Stimulated activated CD4-positive, alpha-beta T cell treated with anti-CD3 and anti-CD28 coated beads, Interleukin-1b, Interleukin-23, amount 100 ng/mL, for 4 hours (primary cell): ENCODE results near the gene PROK1.
"Not testable (repeated sequence)": the region's sequence is repeated elsewhere in the genome, so short reads cannot be mapped to it uniquely, and the experiment has no call there.

ENCODE experiments used
- DNase-seq, 2 donors: peaks; one replicate each; pipeline ENCODE4 v3.0.0-alpha.2; 2020; ENCODE audit warnings: low read depth in 2 of 2

PROK1 gene, protein sequence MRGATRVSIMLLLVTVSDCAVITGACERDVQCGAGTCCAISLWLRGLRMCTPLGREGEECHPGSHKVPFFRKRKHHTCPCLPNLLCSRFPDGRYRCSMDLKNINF

DNA sequence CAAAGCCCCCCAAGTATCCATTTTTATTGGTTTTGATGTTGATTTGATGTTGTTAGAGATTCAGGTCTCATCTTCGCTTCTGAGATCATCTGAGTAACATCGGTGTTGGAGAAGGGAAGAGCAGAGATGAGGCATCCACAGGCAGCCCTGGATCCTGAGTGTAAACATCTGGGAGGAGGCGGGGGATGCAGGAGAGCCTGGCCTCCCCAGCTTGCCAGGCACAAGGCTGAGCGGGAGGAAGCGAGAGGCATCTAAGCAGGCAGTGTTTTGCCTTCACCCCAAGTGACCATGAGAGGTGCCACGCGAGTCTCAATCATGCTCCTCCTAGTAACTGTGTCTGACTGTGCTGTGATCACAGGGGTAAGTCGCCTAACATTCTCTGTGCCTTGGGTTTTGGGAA, at the start of gene PROK1:
PROK1 (plus strand) TSS at position 221 of the 400 bp plus-strand sequence; CDS start at position 289, 68 bp downstream.
- DNase-seq: no peak

DNA sequence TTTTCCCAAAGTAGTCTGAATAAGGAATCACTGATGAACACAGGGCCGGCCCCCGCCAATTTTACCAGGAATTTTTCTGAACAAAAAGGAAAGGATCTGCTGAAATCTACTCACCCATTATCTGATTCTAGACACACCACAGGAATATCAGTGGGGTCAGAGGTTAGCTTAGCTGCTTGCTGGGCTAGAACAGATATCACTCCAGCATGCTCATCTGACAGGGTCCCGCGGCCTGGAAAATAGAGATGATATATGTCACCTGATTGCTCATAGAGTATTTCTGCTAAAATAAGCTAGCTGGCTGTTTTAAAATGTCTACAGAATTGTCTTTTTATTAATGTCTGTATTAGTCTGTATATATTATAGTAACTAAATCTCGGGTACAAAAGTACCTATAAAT, 47.1 kb upstream of the PROK1 start:
- no peak for DNase-seq

DNA sequence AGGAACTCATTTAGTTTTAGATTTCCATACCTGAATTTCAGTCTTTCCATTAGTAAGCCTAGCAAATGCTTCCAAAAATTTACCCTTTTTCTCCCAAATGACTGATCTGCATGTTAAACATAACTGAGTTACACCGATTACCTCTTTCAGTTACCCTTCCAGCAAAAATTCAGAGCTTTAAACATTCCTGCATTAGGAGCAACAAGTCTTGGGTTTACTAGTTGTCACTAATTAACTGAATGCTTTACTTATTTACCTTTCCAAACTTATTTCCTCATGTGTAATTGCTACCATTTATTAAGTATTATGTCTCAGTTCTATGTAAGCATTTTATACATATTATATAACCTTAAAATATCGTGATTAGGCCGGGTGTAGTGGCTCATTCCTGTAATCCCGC, 46.5 kb upstream of the PROK1 start:
- DNase-seq: no peak

DNA sequence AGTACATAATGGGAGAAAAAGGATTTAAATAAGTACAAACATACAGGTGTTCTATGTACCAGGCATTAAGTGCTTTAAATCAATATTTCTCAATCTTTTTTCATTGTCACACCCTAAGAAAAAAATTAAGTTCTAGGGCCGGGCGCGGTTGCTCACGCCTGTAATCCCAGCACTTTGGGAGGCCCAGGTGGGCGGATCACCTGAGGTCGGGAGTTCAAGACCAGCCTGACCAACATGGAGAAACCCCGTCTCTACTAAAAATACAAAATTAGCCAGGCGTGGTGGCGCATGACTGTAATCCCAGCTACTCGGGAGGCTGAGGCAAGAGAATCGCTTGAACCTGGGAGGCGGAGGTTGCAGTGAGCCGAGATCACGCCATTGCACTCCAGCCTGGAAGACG, 44.5 kb upstream of the PROK1 start:
- DNase-seq: not testable (repeated sequence)

DNA sequence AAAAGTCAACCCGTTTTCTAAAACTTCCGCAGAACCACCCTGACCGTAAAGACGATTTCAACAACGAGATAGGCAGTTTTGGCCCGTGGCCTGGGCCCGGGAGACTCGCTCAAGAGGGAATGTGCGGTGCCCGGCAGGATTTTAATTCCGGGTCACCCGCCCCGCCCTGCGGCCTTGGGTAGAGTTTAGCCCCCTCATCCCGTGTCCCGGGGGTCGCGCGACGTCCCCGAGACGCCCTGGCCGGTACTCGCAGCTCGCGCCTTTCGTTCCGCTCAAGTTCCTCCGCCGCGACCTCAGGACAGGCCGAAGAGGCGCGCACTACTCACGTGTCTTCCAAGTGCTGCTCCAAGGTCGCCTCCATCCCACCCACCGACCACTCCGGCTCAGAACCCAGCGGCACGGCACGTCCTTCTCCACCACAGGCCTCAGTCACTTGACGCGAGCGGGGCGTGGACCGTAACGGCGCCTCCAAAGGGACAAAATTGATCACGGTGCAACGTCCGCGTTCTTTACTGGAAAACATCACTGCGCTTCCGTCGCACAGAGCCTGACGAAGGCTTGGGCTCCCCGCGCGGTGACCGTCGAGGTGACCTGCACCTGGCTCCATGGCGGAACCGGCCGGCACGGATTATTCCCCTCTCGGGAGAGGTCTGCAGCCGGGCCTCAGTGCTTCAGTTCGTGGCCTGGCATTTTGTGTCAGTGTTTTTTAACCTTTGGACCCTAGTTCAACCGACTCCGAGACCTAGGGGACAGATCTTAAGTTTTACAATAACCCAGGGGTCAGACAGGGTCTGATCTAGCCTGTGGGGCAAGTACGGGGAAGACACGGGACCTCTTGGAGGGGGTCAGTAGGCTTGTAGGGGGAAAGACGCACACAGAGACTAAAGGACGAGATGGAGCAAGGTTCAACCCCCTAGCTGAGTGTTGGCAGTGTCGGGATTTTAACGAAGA, 43.4 kb upstream of the PROK1 start, which contains the start of gene LAMTOR5:
LAMTOR5 (minus strand) TSS at position 435 of the 951 bp plus-strand sequence; CDS start at position 361, 74 bp downstream.
- DNase-seq: peak; percentile 81 to 85

DNA sequence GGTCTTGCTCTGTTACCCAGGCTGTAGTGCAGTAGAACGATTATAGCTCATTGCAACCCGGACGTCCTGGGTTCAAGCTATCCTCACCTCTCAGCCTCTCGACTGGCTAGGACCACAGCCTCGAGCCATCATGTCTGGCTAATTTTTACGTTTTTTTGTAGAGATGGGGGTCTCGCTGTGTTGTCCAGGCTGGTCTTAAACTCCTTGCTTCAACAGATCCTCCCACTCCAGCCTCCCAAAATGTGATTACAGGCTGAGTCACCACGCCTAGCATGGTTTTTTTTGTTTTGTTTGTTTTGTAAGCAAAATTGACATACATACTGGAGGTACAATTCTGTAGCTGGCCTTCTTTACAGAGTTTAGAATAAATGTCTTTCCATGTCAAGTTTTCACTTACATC, 42.5 kb upstream of the PROK1 start:
- no peak for DNase-seq

DNA sequence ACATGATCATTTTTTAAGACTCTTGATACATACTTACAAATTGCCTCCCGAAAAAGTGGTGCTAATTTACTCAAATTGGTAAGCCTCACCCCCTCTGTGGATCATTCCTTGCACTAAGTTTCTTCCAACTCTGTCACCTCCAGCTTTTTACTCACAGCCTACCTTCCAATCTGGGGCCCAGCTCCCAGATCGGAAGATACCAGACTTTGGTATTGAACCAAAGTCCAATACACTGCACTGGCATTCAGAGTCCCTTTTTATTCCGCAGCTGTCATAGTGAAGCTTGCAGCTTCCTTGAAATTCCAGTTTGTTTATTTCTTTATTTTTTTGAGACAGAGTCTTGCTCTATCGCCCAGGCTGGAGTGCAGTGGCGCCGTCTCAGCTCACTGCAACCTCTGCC, 41.6 kb upstream of the PROK1 start:
- no peak for DNase-seq

DNA sequence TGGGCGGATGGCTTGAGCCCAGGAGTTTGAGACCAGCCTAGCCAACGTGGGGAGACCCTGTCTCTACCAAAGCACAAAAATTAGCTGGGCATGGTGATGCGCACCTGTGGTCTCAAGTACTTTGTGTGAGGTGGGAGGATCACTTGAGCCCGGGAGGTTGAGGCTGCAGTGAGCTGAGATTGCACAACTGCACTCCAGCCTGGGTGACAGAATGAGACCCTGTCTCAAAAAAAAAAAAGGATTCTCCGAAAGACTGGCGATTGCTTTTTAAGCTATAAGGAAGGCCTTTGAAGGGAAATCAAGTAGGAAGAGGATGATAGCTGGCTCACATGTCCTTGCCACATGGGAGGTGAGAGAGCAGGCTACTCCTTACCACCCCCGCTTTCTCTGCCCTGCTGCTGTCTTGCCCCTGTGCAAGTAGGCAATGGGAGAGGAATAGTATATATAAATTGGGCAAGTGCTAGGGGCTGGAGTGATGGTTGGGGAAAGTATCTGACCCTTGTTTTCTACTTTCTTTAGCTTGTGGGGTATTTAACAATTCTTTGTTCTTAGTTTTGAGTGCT, 39.7 kb upstream of the PROK1 start:
- no peak for DNase-seq

DNA sequence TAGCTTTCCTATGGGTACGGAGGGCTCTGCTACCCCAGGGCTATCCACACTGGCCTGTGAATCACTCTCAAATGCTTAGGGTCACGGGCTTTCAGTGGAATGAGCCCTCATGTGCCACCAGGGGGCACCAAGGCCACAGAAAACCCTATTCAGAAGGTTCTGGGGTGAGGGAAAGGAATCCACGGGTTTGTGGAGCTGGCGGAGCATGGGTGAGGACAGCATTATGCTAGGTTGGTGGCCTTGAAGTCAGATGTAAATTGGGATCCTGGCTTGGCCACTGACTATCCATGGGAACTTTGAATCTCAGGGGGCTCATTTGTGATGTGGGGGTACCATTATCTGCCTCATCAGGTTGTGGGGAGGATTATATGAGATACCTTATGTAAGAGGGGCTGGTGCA, 38.4 kb upstream of the PROK1 start:
- peak; percentile 34 to 47 for DNase-seq

DNA sequence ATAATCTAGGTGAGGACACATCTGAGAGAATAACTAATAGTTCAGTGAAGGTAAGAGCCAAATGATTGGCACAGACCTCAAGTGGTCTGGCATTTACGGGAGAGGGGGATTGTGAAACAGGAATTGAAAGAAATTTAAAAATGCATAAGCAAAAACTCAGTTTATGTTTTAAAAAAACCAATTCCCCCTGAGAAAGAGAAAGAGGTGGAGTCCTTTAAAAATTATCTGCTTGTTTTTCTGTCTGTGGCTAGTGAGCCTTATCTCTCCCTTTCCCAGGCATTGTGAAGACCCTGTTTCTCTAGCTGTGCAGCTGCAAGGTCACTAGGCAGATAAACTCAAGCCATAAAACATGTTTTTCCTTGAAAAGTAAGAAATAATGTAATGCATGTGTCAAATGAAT, 37.9 kb upstream of the PROK1 start:
- not testable (repeated sequence) for DNase-seq

DNA sequence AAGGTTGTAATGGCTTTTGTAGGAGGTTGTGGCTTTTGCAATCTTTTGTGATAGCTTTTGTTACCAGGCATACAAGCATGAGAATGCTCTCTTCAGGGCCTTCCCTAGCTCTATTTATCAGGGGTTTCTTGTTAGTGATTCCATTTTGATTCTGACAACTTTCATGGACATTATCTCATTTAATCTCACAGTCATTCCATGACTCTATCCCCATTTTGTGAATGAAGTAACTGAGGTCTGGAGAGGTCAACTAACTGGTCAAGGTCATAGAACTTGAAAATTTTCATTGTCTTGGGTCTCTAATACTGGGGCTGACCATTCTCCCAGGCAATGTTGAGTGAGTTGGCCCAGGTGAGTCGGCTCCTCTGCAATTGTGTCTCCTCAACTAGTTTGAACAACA, 32.2 kb upstream of the PROK1 start:
- no peak for DNase-seq

DNA sequence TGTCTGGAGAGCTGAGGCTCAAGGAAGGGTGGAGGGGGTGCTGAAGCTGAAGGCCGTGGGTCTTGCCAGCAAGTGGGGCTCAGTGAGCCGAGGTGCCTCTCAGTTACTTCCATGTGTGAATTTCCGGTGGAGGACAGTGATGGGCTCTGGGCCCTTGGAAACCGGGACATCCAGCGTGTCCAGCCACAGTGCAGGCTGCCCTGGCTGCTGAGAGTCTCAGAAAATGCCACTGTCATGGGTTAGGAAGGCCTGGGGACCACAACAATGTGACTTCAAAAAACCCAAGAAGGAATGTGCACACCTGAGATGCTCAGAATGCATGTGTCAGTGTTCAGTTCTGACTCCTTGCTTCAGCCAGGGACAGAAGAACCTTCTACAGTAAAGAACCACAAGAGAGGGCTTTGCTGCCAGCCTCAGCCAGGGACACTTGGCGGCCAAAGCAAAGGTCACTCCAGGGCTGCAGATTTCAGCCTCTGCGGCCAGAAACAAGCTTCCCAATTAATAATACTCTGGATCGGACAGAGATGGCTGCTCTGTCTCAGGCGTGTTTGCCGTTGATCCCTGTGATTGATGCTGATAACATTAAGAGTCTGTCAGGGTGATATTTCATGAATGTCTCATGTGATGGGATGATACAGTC, 30.8 kb upstream of the PROK1 start:
- no peak for DNase-seq

DNA sequence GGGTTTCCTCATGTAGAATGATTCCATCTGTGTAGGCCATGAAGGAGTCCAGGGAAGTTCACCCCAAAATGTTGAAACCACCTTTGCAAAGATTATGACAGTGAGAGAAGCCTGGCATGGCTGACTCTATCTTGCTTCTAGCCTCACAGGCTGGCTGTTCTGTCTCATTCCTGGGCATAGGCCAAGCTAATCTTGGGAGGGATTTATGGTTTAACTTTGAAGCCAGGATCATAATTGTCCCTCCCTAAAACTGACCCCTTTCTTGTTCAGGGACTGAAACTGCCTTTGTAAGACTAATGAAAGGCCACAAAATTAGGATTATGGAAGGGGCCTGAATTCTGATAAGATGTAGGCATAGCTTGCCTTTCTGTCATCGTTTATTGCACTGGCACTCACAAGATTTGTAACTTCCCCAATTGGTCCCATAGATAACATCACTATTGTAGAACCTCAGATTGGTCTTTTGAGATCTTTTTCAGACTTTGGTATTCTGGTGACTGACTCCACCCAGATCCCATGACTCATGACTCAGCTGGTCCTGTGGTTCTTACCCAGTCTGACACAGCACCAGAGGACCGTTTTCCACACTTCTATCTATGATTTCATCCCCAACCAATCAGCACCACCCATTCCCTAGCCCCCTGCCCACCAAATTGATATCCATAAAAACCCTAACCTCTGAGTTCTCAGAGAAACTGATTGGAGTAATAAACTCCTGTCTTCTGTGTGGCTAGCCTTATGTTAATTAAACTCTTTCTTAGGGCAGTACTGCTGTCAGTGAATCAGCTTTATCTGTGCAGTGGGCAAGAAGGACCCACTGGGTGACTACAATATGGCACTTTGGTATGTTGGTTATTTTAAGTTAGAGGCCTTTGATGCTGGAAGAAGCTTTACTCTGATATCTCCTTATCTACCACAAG, 29.8 kb upstream of the PROK1 start:
- no peak for DNase-seq

DNA sequence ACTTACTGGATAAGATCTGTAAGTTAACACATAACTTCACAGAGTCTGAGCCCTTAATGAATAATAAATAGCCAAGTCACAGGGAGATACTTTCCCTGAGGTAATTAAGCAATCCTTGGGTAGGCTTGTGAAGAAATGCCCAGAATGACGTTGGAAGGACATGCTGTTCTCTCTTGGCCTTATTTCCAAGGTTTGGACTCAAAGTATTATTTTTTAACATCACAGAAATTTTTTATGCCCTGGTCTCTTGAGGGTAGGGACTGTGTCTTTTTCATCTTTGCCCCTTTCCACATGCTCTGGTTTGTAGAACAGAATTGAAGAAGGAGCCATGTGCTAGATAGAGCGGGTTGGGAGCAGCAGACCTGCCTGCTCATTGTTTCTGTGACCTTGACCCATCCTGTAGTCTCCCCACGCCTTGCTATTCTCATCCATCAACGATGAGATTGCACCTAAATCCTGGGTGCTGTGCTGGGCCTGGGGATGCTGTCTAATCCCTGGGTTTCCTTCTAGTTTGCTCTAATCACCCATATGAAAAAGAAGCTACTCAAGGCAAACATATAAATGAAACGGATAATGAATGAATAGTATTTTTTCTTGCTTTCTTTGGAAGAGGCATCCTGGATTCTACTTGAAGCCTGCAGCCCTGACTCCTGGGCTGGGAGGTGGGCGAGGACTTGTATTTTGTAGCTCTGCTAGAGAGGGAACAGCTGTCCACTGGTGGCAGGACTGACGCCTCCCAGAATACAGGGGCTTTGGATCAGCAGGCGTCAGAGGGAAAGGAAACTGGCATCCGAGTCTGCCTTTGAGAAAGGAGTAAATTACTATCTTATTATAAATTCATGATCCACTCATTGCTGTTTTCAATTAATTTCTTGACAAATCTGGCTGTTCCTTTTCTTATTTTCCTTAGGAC, 26.0 kb upstream of the PROK1 start:
- DNase-seq: no peak

DNA sequence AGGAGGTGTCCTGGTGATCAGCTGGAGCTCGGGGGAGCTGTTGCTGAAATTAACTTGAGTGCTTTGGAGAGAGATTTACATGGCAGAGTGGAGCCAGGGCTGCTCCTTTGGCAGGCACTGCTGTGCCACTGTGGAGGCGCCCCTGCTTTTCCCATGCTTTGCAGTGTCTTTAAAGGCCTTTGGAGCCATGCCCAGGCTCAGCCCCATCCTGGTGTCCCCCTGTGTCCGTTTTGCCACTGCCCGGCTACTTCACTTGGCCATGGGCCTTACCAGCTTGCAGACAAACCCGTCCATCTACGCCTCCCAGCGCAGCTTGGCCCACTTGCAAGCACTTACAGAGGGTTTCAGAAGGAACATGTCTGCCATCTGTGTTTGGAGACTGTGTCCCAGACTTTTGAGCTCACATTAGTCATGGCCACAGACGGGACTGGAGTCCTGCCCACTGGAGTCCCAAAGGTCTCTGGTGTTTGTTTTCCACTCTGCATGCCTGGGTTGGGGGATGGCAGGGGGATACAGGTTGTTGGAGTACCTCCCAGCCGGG, 25.3 kb upstream of the PROK1 start:
- DNase-seq: no peak

DNA sequence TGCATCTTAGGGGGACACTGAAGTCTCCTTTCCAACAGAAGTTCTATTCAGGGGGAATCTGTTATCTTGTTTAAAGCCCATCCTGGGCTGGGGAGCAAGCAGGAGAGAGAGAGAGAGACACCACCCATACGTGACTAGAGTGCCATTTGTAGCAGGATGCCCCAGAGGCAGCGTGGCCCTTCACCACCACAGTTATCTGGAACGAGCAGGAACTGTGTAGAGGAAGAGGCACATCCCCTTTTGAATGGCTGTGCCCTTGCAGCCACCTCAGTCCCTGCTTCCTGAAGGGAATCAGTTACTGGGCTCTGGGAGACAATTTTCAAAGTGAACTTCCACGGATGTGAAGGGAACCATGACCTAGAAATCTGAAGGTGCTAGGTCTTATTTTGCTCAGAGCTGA, 24.1 kb upstream of the PROK1 start:
- DNase-seq: no peak

DNA sequence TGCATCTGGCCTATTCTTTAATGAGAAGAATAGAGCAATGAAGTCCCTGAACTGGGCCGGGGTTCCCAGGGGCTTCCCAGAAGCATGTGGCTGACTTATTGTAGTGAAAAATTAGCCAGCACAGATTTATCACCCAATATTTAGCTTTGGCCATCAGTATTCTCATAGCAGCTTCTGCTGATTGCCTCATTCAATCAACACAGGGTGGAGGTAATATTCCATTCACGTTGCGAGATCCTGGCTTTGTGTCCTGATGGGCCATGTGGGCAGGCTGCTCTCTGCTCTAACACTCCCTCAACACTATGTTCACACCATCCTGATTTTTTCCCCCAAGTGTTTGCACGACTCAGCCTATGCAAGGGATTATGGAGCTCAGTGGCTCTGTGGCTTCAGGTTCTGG, 22.0 kb upstream of the PROK1 start:
- DNase-seq: no peak

DNA sequence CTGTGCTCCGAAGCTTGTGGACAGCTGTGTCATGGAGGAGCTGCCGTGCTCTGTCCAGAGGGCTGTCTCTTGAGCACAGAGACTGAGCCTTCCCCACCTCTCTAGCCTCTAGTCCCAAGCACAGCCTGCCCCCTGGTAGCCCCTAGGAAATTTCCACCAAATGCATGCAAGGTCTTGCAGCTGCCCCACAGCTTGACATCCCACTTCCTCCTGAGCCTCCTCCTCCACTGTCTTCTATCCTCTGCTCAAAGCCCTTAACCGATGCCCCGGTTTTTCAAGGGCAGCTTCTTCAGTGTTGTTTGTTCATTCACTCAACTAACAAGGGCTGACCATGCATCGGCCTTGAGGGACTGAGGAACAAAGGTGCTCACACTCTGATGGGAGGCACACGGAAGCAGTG, 20.6 kb upstream of the PROK1 start:
- no peak for DNase-seq

DNA sequence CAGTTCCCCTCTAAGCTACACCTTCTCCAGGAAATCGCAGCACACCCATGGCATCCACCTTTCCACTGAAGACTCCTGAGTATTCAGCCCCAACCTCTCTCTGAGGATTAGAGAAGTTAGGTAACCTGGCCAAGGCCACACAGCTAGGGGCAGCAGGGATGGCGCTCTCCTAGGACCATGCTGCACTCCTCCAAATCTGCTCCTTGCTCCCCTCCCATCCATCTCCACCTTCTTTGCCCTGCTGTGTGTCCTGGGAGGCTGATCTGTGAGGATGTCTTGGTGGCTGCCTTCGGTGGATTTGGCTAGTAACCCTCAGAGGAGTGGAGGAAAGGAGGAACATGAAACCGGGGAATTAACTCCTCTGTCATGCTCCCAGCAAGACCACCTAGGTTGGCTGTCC, 20.0 kb upstream of the PROK1 start:
- no peak for DNase-seq

DNA sequence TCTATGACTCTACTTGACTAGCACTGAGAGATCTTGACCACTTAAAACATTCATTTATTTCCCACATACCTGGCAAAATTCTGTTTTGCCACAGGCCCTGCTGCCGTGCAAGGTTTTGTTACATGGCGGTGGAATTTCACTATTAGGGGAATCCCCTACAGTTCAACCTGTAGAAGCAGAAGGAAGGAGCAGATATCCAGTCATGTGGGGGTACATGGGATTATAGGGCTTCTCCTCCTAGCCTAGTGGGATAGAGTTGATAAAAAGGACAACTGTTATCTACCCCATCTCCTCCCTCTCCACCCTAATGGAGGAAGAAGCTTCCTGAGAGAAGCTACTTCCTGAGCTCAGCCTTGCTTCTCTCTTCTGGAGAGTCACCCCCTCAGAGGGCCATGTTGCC, 17.7 kb upstream of the PROK1 start:
- DNase-seq: no peak
